ENCODE data around the gene UCKL1.

The UCKL1 gene

GRCh38 chr20:63953764-63954429, 2.3 kb downstream of the UCKL1 start:
- no peak overlapping the region for H3K9ac ChIP-seq (ENCODE audit: low read length)
- H3K4me1 ChIP-seq (ENCODE audit: control insufficient read depth, low read depth, low read length), result peaks cover 14% of the 10 kb centered on the region
- no peak overlapping the region for H3K4me3 ChIP-seq (ENCODE audit: low read length)
- no peaks in the 10 kb centered on the region for H3K9me3 ChIP-seq (ENCODE audit: control insufficient read depth, low read depth, low read length)
- no peaks in the 10 kb centered on the region for H3K27me3 ChIP-seq (ENCODE audit: control insufficient read depth, insufficient read depth, low read length)
- no peak overlapping the region for H3K27ac ChIP-seq (ENCODE audit: low read length)
- H3K36me3 ChIP-seq (ENCODE audit: control insufficient read depth, low read depth, low read length), result no peaks in the 10 kb centered on the region

DNA sequence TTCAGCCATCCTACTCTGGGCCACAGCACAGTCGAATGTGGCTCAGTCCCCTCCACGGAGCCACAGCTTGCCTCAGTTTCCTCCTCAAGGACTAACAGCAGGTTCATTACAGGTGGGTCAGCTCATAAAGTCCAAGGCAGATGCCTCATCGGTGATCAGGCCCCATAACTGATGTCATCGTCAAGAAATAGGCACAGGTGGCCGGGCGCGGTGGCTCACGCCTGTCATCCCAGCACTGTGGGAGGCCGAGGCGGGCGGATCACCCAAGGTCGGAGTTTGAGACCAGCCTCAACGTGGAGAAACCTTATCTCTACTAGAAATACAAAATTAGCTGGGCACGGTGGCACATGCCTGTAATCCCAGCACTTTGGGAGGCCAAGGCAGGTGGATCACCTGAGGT, 3.4 kb downstream of the UCKL1 start:
- Histone ChIP-seq H3K27ac (ENCODE audit: low read length) (no peak overlapping the region), H3K4me1 (ENCODE audit: control insufficient read depth, low read depth, low read length) (peaks cover 11% of the 10 kb centered on the region), H3K27me3 (ENCODE audit: control insufficient read depth, insufficient read depth, low read length) (no peaks in the 10 kb centered on the region), H3K4me3 (ENCODE audit: low read length) (no peak overlapping the region), H3K9ac (ENCODE audit: low read length) (no peak overlapping the region), H3K36me3 (ENCODE audit: control insufficient read depth, low read depth, low read length) (no peaks in the 10 kb centered on the region), H3K9me3 (ENCODE audit: control insufficient read depth, low read depth, low read length) (no peaks in the 10 kb centered on the region)

DNA sequence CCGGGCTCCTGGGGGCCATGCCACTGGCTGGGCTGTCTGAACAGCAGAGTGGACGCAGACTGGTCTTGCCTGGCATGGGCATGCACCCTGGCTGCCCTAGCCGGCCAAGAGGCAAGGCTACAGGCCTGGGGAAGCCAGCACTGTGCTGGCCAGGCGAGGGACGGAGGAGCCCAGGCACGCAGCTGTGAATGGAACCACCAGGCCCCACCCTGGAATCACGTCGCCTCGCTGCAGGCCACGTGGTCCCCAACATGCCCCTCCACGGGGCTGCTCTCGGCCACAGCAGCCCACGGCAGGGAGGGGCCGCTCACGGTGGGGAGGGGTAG, 4.0 kb downstream of the UCKL1 start:
- no peaks in the 10 kb centered on the region for H3K27me3 ChIP-seq (ENCODE audit: control insufficient read depth, insufficient read depth, low read length)
- peaks cover 11% of the 10 kb centered on the region for H3K4me1 ChIP-seq (ENCODE audit: control insufficient read depth, low read depth, low read length)
- no peak overlapping the region for H3K9ac ChIP-seq (ENCODE audit: low read length)
- H3K4me3 ChIP-seq (ENCODE audit: low read length), result no peak overlapping the region
- no peaks in the 10 kb centered on the region for H3K36me3 ChIP-seq (ENCODE audit: control insufficient read depth, low read depth, low read length)
- H3K27ac ChIP-seq (ENCODE audit: low read length), result no peak overlapping the region
- no peaks in the 10 kb centered on the region for H3K9me3 ChIP-seq (ENCODE audit: control insufficient read depth, low read depth, low read length)

GRCh38 chr20:63951398-63952209, 4.6 kb downstream of the UCKL1 start:
- Histone ChIP-seq H3K27me3 (ENCODE audit: control insufficient read depth, insufficient read depth, low read length) (no peaks in the 10 kb centered on the region), H3K27ac (ENCODE audit: low read length) (no peak overlapping the region), H3K36me3 (ENCODE audit: control insufficient read depth, low read depth, low read length) (no peaks in the 10 kb centered on the region), H3K4me1 (ENCODE audit: control insufficient read depth, low read depth, low read length) (peaks cover 11% of the 10 kb centered on the region), H3K9ac (ENCODE audit: low read length) (no peak overlapping the region), H3K9me3 (ENCODE audit: control insufficient read depth, low read depth, low read length) (no peaks in the 10 kb centered on the region), H3K4me3 (ENCODE audit: low read length) (no peak overlapping the region)

DNA sequence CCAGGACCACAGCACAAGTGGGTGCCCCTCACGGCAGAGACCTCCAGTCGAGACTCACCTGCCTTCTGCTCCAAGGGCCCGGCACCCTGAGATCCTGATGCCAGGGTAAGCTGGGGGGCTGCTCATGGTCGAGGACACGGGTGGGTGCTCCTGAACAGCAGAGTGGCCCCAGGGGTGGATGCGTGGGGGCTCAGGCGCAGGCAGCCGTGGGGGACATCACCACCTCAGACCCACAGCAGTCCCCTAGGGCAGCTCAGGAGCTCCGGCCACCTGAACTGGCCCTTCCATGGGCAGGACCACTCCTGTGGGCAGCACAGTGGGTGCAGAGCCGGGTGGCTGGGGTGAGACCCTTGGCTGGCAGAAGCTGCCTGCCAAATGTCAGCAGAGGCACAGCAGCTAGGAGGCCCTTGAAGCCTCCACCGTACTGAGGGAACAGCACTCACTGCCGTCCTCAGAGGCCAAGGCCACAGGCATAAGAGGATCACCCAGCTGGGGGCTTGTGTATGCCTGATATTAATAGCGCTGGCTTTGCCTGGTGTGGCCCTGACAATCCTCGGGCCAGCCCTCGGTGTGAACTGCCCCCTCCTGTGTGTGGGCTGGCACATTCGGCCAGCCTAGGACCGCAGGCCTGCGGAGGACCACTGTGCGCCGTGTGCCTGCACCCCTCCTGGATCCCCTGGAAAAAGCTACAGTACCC, 5.4 kb downstream of the UCKL1 start:
- Histone ChIP-seq H3K9me3 (ENCODE audit: control insufficient read depth, low read depth, low read length) (no peaks in the 10 kb centered on the region), H3K36me3 (ENCODE audit: control insufficient read depth, low read depth, low read length) (peaks cover under 1% of the 10 kb centered on the region), H3K4me3 (ENCODE audit: low read length) (no peak overlapping the region), H3K27ac (ENCODE audit: low read length) (no peak overlapping the region), H3K4me1 (ENCODE audit: control insufficient read depth, low read depth, low read length) (peaks cover 11% of the 10 kb centered on the region), H3K27me3 (ENCODE audit: control insufficient read depth, insufficient read depth, low read length) (no peaks in the 10 kb centered on the region), H3K9ac (ENCODE audit: low read length) (no peak overlapping the region)

DNA sequence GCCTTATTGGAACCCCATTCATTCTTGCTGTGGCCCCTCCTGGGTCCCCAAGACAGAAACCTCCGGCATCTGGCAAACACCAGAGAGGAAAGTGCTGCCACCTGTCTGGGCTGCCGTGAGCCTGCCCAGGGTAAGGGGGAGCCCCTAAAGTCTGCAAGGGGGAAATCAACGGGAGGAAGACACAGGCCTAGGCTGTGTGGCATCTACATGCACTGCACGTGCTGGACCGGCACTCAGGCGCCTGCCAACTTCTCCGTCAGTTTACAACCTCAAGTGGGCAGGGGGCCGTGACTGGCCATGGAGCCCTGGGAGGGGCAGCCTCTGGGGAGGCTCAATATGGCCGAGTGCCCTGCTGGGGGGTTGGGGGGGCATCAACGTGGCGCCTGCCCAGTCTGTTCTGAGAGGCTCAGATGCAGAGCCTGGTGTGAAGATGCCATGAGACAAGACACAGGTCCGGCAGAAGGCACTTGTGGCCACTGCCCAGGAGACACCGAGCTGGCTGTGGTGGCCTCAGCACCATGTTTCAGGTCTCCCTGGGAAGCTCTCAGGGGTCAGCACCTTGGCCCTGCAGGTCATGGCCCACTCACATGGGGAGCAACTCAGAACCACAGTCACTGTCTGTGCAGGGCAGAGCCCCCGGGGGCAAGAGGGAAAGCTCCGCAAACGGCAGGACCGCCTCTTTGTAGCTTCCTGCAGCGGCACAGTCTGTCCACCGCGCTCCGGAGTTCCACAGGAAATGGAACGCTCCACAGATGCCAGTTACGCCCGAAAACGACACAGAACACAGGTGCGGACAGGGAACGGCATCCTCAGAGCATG, 8.4 kb downstream of the UCKL1 start:
- H3K4me1 ChIP-seq (ENCODE audit: control insufficient read depth, low read depth, low read length), result peaks cover 11% of the 10 kb centered on the region
- no peak overlapping the region for H3K9ac ChIP-seq (ENCODE audit: low read length)
- no peaks in the 10 kb centered on the region for H3K27me3 ChIP-seq (ENCODE audit: control insufficient read depth, insufficient read depth, low read length)
- no peaks in the 10 kb centered on the region for H3K9me3 ChIP-seq (ENCODE audit: control insufficient read depth, low read depth, low read length)
- no peak overlapping the region for H3K27ac ChIP-seq (ENCODE audit: low read length)
- no peak overlapping the region for H3K4me3 ChIP-seq (ENCODE audit: low read length)
- H3K36me3 ChIP-seq (ENCODE audit: control insufficient read depth, low read depth, low read length), result peaks cover 22% of the 10 kb centered on the region

- Histone ChIP-seq H3K9ac (ENCODE audit: low read length) (no peak overlapping the region), H3K27ac (ENCODE audit: low read length) (no peak overlapping the region), H3K36me3 (ENCODE audit: control insufficient read depth, low read depth, low read length) (peaks cover 22% of the 10 kb centered on the region), H3K27me3 (ENCODE audit: control insufficient read depth, insufficient read depth, low read length) (no peaks in the 10 kb centered on the region), H3K9me3 (ENCODE audit: control insufficient read depth, low read depth, low read length) (no peaks in the 10 kb centered on the region), H3K4me1 (ENCODE audit: control insufficient read depth, low read depth, low read length) (peaks cover 11% of the 10 kb centered on the region), H3K4me3 (ENCODE audit: low read length) (no peak overlapping the region)
Observed at GRCh38 chr20:63946986-63947637, 9.1 kb downstream of the UCKL1 start.

DNA sequence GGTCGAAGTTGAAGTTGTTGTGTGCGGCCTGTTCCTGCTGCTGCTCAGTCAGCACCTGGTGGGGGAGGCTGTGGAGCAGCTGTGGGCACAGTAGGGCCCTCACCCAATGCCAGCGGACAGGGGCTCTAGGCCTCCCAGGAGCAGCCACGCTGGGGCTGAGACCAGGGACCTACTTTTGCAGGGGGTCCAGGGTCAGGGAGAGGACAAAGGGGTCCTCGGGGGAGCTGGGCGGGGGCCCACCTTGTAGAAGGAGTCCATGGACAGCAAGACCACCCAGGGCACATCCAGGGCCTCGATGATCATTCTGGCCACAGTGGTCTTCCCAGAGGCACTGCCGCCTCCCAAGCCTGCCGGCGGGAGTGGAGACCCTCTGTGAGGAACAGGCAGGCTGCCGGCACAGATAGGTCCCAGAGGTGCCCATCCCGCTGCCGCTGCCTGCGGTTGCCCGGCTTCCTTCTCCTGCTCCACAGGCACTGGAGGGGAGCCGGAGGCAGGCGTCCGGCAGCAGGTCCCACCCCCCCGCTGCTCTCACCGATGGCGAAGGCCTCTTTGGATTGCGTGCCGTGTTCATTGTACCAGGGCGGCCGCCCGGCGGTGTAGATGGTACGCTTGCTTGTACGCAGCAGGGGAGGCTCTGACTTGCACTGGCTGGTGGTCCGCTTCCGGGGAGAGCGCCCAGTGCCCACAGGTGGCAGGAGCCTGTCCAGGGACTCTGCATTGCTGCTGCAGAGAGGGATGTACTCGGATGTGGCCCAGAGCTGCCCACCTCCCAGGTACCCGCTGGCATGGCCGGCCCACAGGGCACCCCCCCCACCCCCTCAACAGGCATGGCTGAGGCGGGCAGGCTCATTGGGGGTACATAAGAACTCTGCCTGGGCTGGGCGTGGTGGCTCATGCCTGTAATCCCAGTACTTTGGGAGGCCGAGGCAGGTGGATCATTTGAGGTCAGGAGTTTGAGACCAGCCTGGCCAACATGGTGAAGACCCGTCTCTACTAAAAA, 10.0 kb downstream of the UCKL1 start:
- Histone ChIP-seq H3K27ac (ENCODE audit: low read length) (no peak overlapping the region), H3K36me3 (ENCODE audit: control insufficient read depth, low read depth, low read length) (peaks cover 22% of the 10 kb centered on the region), H3K4me3 (ENCODE audit: low read length) (no peak overlapping the region), H3K9ac (ENCODE audit: low read length) (no peak overlapping the region), H3K4me1 (ENCODE audit: control insufficient read depth, low read depth, low read length) (peaks cover 11% of the 10 kb centered on the region), H3K27me3 (ENCODE audit: control insufficient read depth, insufficient read depth, low read length) (no peaks in the 10 kb centered on the region), H3K9me3 (ENCODE audit: control insufficient read depth, low read depth, low read length) (no peaks in the 10 kb centered on the region)

GRCh38 chr20:63945031-63945658, 11.1 kb downstream of the UCKL1 start:
- no peaks in the 10 kb centered on the region for H3K27me3 ChIP-seq (ENCODE audit: control insufficient read depth, insufficient read depth, low read length)
- H3K9me3 ChIP-seq (ENCODE audit: control insufficient read depth, low read depth, low read length), result no peaks in the 10 kb centered on the region
- peaks cover 11% of the 10 kb centered on the region for H3K4me1 ChIP-seq (ENCODE audit: control insufficient read depth, low read depth, low read length)
- H3K36me3 ChIP-seq (ENCODE audit: control insufficient read depth, low read depth, low read length), result peaks cover 28% of the 10 kb centered on the region
- no peak overlapping the region for H3K9ac ChIP-seq (ENCODE audit: low read length)
- H3K27ac ChIP-seq (ENCODE audit: low read length), result no peak overlapping the region
- no peak overlapping the region for H3K4me3 ChIP-seq (ENCODE audit: low read length)

Data from iPS-18a (cell line).